Fibroblast of skin of scalp (primary cell): ENCODE measurements around the gene CRISP1.
"Not testable (repeated sequence)": the region's sequence is repeated elsewhere in the genome, so short reads cannot be mapped to it uniquely, and the experiment has no call there.

Experiments used
- DNase-seq: peaks from one replicate; pipeline ENCODE4 v3.0.0-alpha.2; 2013

Gene CRISP1

DNA sequence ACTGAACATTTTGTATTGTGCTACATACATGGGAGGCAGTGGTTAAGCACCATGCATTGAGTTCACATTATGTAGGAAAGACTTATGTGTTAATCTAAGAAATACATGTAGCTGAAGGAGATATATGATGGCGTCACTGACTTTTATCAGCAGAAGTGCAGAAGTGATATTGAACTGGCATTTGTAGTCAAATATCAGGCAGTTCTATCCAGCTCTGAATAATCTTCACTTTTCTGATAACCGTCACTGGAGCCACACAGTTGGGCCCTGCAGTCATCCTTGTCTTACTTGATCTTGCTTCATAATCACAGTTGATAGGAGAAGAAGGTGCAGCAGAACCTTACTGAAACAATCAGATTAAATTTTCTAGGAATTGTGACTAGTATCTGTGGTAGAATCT lies 26.4 kb downstream of the CRISP1 start:
- no peak for DNase-seq

DNA sequence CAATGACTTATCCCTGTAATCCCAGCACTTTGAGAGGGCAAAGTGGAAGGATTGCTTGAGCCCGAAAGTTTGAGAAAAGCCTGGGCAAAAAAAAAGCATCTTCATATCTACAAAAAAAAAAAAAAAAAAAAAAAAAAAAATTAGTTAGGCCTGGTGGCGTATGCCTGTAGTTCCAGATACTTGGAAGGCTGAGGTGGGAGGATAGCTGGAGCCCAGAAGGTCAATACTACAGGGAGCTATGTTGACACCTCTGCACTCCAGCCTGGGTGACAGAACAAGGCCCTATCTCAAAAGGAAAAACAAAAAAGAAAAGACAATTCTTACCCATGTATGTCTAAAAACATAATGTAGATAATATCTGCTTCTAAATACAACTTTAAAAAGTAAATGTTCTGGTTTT lies 27.2 kb downstream of the CRISP1 start:
- no peak for DNase-seq

DNA sequence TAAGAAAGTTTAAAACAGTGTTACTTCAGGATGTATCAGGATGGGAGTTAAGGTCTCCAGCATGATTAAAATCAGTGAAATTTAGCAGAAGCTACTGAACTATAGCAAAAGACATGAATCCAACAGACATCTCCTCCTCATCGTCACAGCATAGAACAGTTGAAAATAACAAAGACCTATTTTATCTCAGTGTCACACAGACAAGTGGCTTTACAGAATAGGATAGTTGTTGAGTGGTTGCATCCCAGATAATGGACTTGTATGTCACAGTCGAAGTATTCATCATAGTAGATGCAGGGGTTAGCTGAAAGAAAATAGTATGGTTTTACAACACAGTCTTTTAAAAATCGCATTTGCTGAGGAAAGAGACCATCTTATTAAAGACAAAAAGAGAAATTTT lies 31.2 kb downstream of the CRISP1 start:
- DNase-seq, result no peak

DNA sequence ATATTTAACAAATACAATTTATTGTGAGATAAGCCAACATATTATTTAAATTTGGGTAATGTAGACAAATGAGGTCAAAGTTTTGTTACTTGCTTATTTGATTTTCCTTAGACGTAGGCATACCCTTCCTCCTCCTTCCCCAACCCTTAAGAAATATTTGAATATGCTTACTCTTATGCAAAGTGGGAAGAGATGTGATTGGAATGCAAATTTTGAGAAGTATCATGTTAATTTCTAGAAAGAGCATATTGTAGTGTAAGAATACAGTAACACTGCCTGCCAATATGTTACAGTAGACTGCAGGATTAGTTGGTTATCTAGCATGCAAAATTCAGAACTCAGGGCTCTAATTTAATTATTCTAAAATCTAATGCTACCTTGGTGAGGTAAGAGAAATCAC lies 32.9 kb downstream of the CRISP1 start:
- DNase-seq, result no peak

DNA sequence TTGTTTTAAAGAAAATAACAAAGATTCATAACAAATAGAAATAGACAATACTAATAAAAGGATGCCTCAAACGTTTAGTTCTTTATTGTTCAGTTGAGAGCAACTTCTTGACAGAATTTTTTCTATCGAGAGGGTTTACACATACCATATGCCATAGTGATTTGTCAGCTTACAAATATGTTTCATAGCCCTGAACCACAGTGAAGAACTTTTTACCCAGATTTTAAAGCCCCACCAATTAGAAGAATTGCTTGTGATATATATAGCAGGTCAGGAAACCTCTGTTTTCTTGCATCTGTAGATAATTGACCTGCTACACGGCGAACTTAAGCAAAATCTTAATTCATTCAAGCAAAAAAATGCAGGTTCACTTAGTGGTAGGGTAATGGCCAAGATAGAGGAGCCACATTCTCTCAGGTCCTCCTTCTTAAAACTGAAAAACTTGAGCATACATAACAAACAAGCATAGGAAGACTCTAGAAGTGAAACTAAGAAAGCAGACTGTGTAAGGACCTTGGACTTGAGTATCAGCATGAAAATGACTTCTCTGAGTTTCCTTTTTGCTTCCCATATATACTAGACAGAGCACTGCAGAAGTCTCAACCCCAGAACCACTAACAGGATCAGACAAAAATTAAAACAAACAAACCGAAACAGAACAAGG lies 39.5 kb downstream of the CRISP1 start:
- DNase-seq, result no peak

DNA sequence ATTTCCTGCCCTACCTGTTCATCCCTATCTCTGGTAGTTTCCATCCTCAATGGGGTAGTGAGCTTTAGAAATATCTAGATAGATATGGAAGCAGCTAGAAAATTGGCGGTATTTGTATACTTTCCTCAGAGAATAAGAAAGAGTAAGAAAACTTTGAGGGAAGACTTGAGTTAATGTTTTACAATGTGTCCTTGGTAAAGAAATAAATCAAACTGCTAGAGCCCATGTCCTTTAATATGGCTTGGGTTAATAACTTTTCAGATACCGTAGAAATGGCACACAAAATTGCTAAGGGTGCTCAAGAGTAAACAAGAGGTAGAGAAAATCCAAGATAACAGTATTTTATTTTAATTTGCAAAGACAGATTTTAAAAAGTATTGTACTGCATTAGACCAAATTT lies 51.2 kb downstream of the CRISP1 start:
- no peak for DNase-seq

DNA sequence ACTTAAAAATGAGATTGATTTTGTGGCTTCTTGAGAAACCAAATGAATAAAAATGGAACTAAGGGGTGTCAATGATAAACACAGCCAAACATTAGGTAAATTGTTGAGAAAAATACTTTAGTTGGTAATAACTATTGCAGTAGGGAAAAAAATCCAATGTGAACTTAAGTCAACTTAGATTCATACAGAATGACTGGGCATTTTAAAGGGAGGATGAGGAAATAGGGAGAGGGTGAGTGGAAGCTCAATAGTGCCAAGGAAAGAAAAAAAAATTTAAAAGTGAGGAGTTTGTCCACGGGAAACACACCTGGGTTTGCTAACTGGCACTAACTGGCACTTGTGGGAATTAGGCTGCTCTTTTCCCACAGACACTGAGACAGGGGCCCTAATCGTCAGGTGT lies 53.1 kb downstream of the CRISP1 start:
- DNase-seq, result no peak

DNA sequence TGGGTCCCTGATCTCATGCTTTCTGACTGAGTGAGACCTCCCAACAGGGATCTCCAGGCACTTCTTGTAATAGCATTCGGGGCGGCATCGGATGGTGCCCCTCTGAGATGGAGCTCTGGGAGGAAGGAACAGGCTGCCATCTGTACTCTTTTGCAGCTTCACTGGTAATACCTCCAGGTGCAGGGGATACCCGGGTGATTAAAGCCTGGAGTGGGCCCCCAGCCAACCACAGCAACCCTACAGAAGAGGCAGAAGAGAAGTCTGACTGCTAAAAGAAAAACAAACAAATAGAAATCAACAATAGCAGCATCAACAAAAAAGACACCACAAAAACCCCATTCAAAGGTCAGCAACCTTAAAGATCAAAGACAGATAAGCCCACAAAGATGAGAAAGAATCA lies 60.2 kb downstream of the CRISP1 start:
- no peak for DNase-seq

DNA sequence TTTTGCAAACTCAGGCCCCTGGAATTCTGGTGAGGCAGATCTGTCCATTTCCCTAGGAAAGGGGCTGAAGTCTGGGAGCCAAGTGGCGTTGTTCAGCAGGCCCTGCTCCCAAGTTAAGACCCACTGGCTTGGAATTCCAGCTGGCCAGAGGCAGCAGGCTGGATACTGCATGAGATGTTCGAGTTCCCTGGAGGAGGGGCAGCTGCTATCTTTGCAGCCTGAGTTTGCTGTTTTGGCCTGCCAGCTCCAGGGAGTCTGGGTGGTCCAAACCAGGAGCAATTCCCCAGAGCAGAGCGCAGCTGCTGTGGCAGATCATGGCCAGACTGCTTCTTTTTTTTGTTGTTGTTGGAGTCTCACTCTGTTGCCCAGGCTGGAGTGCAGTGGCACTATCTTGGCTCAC lies 61.1 kb downstream of the CRISP1 start:
- no peak for DNase-seq

DNA sequence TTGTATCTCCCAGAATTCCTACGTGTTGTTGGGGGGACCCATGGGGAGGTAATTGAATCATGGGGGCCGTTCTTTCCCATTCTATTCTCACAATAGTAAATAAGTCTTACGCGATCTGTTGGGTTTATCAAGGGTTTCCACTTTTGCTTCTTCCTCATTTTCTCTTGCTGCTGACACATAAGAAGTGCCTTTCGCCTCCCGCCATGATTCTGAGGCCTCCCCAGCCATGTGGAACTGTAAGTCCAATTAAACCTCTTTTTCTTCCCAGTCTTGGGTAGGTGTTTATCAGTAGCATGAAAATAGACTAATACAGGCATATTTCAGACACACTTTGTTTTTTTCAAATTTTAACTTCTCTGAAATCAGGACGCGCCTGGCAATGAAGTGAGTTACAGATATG lies 64.8 kb downstream of the CRISP1 start:
- no peak for DNase-seq

DNA sequence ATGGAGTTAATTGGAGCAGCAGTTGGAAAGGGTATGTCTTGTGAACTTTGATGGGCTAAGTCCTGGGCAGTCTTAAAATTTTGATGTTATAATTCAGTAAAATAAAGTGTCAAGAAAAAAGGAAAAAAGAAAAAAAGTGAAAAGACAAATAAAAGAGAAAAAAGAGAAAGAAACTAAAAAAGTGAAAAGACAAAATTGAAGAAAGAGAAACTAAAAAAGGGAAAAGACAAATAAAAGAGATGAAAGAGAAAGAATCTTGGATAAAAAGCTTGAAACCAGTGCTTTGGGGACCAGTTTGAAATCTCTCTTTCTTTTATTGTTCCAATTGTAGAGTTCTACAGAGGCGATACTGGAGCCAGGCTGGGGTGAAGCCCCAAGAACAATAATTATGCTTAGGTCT lies 67.2 kb downstream of the CRISP1 start:
- DNase-seq, result no peak

DNA sequence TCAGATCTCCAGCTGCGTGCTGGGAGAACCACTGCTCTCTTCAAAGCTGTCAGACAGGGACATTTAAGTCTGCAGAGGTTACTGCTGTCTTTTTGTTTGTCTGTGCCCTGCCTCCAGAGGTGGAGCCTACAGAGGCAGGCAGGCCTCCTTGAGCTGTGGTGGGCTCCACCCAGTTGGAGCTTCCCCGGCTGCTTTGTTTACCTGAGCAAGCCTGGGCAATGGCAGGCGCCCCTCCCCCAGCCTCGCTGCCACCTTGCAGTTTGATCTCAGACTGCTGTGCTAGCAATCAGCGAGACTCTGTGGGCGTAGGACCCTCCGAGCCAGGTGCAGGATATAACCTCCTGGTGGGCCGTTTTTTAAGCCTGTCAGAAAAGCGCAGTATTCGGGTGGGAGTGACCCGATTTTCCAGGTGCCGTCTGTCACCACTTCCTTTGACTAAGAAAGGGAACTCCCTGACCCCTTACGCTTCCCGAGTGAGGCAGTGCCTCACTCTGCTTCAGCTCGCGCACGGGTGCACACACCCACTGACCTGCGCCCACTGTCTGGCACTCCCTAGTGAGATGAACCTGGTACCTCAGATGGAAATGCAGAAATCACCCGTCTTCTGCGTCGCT lies 69.4 kb downstream of the CRISP1 start:
- not testable (repeated sequence) for DNase-seq

DNA sequence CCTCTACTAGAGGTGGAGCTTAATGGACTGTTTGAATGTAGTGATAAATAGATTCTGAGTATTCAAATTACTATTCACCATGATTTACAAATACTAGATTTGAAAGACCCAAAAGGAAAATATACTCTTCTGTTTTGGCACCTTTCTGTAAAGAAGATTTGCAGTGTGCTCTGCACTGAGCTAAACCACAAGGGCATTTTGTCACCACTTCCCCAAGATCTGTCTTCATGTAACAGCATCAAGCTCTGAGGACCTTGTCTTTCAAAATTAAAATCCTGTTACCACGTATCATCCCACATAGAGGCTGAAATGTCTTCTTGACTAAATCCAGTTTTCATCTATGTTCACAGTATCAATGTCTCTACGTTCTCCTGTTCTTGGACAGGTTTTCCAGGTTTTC lies 76.0 kb downstream of the CRISP1 start:
- no peak for DNase-seq

DNA sequence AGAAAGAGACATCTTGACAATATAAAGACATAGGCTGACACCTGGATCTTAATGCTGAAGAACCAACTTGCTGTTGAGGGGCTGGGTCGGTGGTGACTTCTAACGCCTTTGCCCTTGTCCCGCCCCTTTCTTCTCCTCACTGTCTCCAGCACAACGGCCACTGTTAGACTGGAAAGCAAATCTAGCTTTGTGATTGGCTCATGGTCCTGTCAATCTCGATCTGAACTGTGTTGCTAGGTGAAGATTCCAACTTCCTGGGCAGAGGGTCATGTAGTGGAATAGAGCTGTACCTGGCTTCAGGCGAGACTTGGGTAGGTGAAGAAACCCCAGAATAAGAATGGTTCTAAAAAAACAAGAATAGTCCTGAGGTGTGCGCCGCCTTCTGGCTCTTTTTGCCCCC lies 79.2 kb downstream of the CRISP1 start, which contains the start of gene PGK2:
Gene PGK2, minus strand, starts transcription at position 110 of the 400 bp plus-strand sequence. Its CDS starts 98 bp downstream, at position 12.
- DNase-seq, result no peak

DNA sequence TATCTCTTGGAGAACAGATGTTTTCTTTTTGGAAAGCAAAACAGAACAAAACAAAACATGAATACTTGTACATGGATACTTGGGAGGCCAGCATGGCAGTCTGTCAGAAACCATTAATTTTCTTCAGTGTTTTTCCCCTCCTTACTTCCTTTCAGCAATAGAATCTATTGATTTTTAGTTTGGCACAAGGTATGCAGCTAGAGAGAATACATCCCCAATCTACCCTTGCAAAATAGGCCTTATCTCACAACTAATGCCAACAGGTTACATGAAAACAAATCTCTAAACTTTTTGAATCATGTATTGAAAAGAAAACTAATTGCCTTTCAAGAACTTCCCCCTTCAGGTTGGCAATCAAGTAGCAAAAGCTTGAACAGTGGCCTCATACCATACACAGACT lies 82.1 kb downstream of the CRISP1 start:
- no peak for DNase-seq
